CD4-positive, alpha-beta T cell treated with Interferon alpha-2 for 1 hour (primary cell): ENCODE measurements around the gene FADS1.
A peak's percentile ranks its signal among the peaks of the same experiment; 100 is the strongest.

Experiments used
- DNase-seq, 2 donors: peaks; one replicate each; pipeline ENCODE4 v3.0.0-alpha.2; 2020 to 2022

The FADS1 gene

GRCh38 chr11:61816736-61817455 is at the start of gene FADS1:
TSS of gene FADS1 (minus strand) at chr11:61817003. CDS start at chr11:61816929, 74 bp downstream.
- DNase-seq = peak; percentile 77 to 81

DNA sequence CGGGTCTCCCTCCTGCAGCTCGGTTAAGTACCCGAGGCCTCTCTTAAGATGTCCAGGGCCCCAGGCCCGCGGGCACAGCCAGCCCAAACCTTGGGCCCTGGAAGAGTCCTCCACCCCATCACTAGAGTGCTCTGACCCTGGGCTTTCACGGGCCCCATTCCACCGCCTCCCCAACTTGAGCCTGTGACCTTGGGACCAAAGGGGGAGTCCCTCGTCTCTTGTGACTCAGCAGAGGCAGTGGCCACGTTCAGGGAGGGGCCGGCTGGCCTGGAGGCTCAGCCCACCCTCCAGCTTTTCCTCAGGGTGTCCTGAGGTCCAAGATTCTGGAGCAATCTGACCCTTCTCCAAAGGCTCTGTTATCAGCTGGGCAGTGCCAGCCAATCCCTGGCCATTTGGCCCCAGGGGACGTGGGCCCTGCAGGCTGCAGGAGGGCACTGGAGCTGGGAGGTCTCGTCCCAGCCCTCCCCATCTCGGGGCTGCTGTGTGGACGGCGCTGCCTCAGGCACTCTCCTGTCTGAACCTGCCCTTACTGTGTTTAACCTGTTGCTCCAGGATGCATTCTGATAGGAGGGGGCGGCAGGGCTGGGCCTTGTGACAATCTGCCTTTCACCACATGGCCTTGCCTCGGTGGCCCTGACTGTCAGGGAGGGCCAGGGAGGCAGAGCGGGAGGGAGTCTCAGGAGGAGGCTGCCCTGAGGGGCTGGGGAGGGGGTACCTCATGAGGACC is 49.6 kb upstream of the FADS1 start:
- no peak for DNase-seq

DNA sequence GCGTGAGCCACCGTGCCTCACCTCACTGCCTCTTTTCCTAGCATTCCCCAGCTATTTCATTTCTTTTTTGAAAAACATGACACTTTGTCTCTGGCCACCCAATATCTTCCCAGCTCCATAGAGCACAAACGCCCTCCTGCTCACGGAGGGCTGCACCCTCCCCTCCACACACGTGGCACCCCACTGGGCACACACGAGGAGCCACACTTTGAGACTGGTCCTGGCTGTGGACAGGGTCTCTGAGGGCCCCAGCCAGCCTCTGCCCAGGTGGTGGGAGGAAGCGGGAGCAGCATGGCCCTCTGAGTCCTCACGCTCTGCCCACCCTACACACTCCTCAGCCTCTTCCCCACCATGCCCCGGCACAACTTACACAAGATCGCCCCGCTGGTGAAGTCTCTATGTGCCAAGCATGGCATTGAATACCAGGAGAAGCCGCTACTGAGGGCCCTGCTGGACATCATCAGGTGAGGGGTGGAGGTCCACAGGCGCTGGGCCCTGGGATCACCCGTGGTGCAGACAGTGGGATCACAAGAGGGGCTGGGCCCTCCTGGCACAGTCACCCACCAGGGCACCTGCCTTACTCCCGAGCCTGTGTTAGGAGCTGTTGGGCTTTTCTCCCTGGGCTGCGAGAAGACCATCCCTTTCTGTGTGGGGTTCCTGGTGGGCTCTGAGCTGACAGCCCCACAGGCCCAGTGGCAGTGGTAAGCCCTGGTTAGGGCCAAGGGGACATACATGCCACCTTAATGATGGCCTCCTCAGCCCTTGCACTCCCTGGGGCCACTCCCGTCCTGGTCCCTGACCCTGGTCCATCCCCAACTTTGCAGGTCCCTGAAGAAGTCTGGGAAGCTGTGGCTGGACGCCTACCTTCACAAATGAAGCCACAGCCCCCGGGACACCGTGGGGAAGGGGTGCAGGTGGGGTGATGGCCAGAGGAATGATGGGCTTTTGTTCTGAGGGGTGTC is 48.3 kb upstream of the FADS1 start:
- no peak for DNase-seq

DNA sequence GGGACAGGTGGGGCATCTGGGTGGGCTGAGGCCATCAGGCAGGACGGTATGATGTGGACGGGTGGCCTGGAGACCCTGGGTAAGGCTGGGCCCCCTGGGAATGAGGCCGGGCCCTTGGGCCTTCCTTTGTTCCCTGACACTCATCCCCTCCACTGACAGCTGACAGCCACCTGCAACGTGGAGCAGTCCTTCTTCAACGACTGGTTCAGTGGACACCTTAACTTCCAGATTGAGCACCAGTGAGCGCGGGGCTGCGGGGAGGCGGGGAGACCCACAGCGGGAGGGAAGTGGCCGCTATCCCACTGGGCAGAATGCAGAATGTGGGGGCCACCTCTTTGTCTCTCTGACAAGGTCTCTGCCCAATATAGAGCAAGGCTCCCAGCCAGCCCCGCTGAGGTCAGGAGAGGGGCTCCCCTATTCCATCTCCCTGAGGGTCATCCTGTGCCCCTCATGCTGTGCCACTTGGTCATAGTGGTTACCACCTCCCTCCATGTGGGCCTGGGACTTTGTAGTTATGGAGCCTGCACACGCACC is 46.8 kb upstream of the FADS1 start:
- DNase-seq = no peak

DNA sequence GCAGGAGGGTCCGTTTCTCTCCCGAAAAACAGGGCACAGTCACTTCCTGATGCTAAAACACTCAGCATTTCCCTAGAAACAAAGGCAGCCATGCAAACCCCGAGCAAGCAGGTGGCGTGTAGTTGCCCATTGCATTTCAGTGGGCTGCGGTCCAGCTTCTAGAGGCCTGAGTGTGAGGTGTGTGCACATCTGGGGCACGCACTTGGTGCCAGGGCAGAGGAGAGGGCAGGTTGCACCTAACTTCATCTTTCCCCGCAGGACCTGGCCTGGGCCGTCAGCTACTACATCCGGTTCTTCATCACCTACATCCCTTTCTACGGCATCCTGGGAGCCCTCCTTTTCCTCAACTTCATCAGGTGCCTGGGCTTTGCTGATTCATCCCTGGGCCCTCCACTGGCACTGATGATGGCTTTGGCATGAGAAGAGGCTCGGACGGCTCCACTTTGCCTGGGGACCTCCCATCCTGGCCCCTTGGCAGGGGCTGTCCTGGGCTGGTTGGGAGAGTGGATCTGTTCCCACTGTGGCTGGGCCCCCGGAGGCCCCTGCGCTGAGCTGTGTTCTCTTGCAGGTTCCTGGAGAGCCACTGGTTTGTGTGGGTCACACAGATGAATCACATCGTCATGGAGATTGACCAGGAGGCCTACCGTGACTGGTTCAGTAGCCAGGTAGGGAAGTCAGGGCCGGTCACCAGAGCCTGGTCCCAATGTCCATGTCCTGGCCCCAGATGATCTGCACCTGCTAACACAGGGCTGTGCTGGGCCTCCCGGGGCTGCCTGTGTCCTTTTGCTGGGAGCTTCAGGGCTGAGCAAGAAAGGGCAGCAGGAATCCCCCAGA is 46.1 kb upstream of the FADS1 start:
- no peak for DNase-seq

GRCh38 chr11:61861634-61862033 is 44.8 kb upstream of the FADS1 start:
- no peak for DNase-seq

DNA sequence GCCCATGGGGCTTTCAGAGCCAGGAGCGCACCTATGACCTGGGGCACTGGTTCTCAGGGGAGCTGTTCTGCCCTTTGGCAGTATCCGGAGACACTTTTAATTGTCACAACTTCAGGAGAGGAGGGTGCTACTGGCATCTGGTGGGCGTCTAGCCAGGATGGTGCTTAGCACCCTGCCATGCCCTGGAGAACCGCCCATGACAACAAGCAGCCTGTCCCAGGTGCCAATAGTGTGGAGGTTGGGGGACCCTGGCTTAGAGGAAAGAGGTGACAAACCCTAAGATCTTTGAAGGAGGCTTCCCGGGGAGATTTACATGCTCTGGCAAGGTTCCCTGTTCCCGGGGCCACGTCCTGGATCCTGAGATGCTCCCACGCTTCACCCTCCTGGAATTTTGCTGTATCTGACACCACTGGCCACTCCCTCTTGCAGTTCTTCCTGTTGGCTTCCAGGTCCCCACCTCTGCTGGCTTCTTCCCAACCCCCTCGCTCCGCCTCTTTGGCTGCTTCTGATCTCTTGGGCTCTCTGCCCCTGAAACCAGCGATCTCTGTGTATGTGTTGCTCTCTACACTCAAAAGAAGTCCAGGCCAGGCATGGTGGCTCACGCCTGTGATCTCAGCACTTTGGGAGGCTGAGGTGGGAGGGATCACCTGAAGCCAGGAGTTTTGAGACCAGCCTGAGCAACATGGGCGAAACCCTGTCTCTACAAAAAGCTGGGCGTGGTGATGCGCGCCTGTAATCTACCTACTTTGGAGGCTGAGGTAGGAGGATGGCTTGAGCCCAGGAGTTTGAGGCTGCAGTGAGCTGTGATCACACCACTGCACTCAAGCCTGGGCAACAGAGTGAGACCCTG is 43.5 kb upstream of the FADS1 start:
- DNase-seq = no peak

DNA sequence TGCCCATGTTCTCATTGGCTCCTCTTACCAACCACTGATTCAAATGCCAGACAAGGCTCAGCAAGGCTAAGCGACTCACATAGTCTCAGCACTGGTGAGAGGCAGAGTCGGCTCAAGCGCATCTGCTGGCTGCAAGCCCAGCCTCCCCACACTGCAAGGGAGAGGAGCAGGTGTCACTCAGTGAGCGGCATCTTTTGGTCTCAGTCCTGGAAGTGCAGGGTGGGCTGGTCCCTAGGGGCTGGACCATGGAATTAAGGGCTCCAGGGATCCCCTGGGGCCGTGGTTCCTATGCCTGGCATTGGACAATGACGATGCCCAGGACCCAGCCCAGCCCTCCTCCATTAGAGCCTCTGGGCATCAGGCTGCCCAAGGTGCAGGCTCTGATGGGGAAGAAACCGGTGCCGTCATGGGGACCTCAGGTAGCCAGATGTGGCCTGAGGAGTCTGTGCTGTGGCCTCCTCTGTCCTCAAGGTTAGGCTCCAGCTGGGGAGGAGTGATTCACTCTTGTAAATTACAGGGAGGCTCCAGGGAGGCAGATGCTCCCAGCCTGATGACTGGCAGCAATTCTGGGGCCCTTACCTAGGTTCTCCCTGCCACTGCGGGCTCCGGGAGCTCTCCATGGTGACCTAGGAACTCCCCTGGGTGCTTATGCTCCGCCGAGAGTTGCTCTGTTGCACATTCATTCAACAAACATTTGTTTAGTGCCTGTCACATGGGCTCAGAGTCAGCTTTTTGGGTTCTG is 39.3 kb upstream of the FADS1 start:
- no peak for DNase-seq

DNA sequence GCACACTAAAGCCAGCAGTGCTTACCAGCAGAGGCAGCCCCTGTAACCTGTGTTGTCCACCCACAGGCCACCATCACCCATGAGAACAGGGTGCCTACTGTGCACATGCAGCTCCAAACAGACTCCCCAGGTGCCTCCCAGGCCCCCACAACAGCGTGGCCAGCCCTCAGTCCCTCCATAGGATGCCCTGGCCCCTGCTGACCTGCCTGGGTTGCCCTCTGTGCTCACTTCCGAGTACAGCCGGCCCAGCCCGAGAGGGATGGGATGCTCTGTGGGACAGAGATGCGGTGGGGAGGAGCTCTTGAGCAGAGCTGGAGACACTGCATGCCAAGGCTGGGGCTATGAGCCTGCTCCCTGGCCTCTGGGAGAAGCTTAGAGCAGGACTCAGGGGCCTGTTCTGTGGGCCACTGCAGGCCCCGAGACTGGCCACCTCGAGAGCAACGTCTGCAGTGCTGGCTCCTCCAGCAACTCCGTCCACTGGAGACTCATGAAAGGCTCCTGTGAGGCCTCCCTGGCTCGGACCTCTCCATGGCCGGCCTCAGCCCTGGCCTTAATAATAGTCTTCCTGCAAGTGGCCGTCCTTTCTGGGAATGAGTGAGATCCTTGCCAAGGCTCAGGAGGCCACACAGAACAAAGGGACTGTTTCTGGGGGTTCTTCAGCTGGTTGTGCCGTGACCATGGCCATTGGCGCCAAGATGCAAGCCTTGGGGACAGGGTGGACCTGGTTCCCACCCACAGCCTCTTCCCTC is 38.3 kb upstream of the FADS1 start:
- no peak for DNase-seq

DNA sequence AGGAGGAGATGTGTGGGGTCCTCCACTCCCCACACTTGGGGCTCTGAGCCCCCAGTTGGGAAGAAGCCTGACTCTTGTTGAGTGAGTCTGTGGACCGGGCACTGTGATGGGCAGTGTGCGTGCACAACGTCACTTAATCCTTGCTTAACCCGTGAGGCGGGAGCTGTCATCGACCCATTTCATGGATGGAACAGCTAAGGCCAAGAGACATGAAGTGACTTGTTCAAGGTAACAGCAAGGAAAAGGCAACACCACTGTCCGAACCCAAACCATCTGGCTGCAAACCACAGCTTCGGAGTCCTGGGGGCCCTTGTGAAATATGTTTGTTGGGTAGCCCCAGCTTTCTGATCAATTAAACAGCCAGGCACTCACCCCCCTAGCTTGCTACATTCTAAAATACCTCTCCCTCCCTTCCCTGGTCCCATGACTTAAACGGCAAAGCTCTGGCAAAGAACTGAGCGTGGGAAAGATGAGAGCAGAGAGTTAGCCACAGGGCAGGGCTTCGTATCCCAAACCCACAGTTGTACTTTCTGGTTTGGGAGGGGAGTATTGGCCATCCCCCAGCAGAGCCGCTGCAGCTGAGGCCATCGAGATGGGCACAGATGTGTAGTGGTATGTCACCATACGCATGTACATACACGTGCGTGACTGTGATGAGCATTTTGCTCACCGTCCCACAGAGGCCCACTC is 37.5 kb upstream of the FADS1 start:
- no peak for DNase-seq

- no peak for DNase-seq
These were observed 36.9 kb upstream of the FADS1 start for GRCh38 chr11:61853698-61854169.

- DNase-seq = no peak
These were observed 35.1 kb upstream of the FADS1 start for GRCh38 chr11:61851900-61852295.

DNA sequence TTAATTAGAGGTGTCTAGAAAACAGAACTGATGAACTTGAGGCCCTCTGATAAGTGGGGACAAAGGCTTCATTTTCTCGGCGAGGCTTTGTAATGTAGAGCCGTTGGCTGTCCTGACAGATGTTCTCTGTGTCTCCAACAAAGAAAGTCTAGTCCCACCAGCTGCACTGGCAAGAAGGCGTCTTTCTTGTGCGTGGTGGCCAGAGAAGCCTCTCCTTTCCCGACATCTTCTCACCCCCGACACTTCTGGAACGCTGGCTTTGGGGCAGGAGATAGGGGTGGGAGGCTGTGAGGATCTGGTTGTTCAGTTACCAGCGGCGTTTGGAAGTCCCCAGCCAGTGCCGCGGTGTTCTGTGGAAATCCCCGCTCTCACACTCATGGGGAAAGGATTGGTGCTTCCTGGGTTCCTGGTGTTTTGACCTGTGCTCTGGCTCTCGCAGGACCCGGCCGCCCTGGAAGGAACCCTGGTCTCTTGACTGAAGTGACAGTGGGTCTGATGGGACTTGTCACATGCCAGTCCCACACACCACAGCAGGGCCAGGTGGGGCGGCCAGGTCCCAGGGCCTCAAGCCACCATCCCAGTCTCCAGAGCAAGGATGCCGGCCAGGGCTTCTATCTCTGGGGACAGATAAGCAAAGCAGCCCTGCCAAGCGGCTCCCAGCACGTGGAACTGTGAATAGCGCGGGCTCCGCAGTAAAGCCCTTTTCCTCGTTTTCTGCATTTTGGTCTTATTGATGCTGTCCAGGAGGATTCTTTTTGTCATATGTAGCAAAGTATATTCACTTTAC is 34.5 kb upstream of the FADS1 start:
- no peak for DNase-seq

GRCh38 chr11:61850687-61851086 is 33.9 kb upstream of the FADS1 start:
- DNase-seq = no peak

DNA sequence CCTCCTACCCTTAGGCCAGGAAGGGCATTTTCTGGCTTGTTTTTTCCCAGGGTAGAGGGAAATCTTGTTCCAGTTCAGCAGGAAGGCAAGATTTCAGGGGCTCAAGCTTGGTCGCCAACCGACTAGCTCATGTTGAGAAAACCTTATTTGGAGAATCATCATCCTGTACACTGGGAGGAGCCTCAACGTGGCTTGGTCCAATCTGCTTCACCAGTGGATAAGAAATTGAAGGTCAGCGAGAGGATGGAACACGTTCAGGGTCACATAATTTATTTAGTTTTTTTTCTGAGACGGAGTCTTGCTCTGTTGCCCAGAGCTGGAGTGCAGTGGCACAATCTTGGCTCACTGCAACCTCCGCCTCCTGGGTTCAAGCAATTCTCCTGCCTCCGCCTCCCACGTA is 31.8 kb upstream of the FADS1 start:
- DNase-seq = no peak

DNA sequence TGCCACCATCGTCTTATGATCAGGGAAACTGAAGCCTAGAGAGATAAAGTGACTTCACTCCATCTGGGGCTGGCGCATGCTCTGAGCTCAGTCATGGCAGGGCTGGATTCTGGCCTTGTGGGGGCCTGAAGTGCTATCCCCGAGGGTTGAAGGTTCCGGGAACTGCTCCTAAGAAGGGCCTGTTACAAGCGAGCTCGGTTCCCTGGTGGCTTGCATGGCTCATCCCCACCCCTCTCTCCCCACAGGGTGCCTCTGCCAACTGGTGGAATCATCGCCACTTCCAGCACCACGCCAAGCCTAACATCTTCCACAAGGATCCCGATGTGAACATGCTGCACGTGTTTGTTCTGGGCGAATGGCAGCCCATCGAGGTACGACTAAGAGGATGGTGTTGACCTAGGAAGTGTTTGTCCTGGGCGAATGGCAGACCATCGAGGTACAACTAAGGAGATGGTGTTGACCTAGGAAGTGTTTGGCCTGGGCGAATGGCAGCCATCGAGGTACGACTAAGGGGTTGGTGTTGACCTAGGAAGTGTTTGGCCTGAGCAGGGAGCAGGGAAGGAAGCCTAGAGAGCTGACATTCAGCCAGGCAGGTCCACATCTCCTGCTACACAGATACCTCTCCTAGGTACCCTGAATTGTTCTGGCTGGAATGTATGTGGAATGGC is 31.2 kb upstream of the FADS1 start:
- DNase-seq = no peak

GRCh38 chr11:61846362-61847020 is 29.7 kb upstream of the FADS1 start:
- no peak for DNase-seq
